SJSA1 (cell line): ENCODE data around the gene CTXND1. TPM values are rescaled to one million over a fixed set of nuclear protein-coding genes. Genes with fewer than 3 reads are reported as not detected.
"Not testable (repeated sequence)": the region's sequence is repeated elsewhere in the genome, so short reads cannot be mapped to it uniquely, and the experiment has no call there.

Experiments
- DNase-seq, 2 experiments: peaks; one replicate each; pipeline ENCODE4 v3.0.0-alpha.2; 2015 to 2020; ENCODE audit warnings: low spot score in 2 of 2, low read depth in 1 of 2
- H3K27ac ChIP-seq: fragments of 250-450 bp; sonication (Bioruptor Pico); 2 replicates; pipeline ENCODE4 v1.5.1; 2020; ENCODE audit warnings: mild to moderate bottlenecking, moderate library complexity
- H3K27me3 ChIP-seq: fragments of 250-450 bp; sonication (Bioruptor Pico); replicated peaks from 2 replicates; pipeline ENCODE4 v1.5.1; 2020; ENCODE audit warnings: mild to moderate bottlenecking, moderate library complexity
- H3K36me3 ChIP-seq: fragments of 250-450 bp; sonication (Bioruptor Pico); 2 replicates; pipeline ENCODE4 v1.5.1; 2020; ENCODE audit warnings: mild to moderate bottlenecking
- H3K4me1 ChIP-seq: fragments of 250-450 bp; sonication (Bioruptor Pico); replicated peaks from 2 replicates; pipeline ENCODE4 v1.6.1; 2021; ENCODE audit warnings: mild to moderate bottlenecking
- H3K4me3 ChIP-seq: fragments of 250-450 bp; sonication (Bioruptor Pico); 2 replicates; pipeline ENCODE4 v1.5.1; 2020; ENCODE audit warnings: mild to moderate bottlenecking
- H3K9me3 ChIP-seq: fragments of 250-450 bp; sonication (Bioruptor Pico); replicated peaks from 2 replicates; pipeline ENCODE4 v1.5.1; 2020; ENCODE audit warnings: mild to moderate bottlenecking
- total RNA-seq: library from RNA; depleted of rRNA; stranded (reverse); fragments of >200 nt; shearing (Covaris generic); gene quantifications from 2 replicates; pipeline ENCODE4 v1.2.3, GENCODE V29; 2014

CTXND1 gene
- total RNA-seq, 1 experiment from 2014 or later: not detected

- Histone ChIP-seq H3K9me3 (no peaks in the 10 kb centered on the region), H3K27ac (no peak overlapping the region), H3K27me3 (no peaks in the 10 kb centered on the region), H3K4me1 (peaks cover 9% of the 10 kb centered on the region), H3K4me3 (no peak overlapping the region), H3K36me3 (peaks cover 21% of the 10 kb centered on the region)
- no peak for DNase-seq
These were observed 88.8 kb downstream of the CTXND1 start for GRCh38 chr15:80163217-80163616.

- no peak overlapping the region for H3K27ac ChIP-seq
- no peaks in the 10 kb centered on the region for H3K9me3 ChIP-seq
- H3K4me1 ChIP-seq: peaks cover 9% of the 10 kb centered on the region
- DNase-seq: no peak
- peaks cover 21% of the 10 kb centered on the region for H3K36me3 ChIP-seq
- no peak overlapping the region for H3K4me3 ChIP-seq
- no peaks in the 10 kb centered on the region for H3K27me3 ChIP-seq
These were observed 89.9 kb downstream of the CTXND1 start for GRCh38 chr15:80162059-80162554.

GRCh38 chr15:80161468-80162016, 90.5 kb downstream of the CTXND1 start:
- Histone ChIP-seq H3K4me1 (peaks cover 9% of the 10 kb centered on the region), H3K27me3 (no peaks in the 10 kb centered on the region)

DNA sequence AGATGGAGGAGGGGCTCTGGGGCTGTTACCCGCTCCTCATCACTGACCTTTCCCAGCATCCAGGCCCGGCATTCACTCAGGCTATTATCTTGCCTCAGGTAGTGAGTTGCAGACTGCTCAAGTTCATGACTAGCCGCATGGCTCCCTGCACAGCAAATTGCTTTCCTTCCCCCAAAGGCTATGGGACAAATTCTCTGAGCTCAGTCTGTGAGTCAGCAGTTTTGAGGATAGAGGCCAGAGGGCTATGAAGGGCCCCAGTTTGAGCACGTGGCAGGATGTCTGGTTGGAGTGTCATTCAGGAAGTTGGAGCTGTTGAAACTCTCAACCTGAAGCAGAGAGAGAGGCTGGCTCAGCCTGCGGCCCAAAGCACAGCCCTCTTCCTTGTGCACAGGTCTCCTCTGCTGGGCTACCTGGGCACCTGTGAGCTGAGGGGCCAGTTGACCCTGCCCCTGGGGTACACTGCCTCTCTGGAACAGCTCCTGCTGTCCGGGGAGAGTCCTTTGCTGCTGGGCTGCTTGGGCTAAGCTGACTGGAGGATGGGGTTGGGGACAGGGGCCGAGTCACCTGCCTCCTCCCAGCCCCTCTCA, 91.3 kb downstream of the CTXND1 start:
- Histone ChIP-seq H3K4me1 (peaks cover 9% of the 10 kb centered on the region), H3K27ac (peak overlapping the region; percentile 27), H3K36me3 (peaks cover 21% of the 10 kb centered on the region), H3K27me3 (no peaks in the 10 kb centered on the region), H3K4me3 (no peak overlapping the region), H3K9me3 (no peaks in the 10 kb centered on the region)
- peak in 1 of 2 experiments; percentile 37 for DNase-seq

More at GRCh38 chr15:80161468-80162016, 90.5 kb downstream of the CTXND1 start:
- no peak overlapping the region for H3K4me3 ChIP-seq
- no peaks in the 10 kb centered on the region for H3K9me3 ChIP-seq
- no peak overlapping the region for H3K27ac ChIP-seq
- H3K36me3 ChIP-seq: peaks cover 21% of the 10 kb centered on the region
- DNase-seq: no peak

- Histone ChIP-seq H3K9me3 (no peaks in the 10 kb centered on the region), H3K36me3 (peaks cover 21% of the 10 kb centered on the region), H3K27ac (peak overlapping the region; percentile 27; the same call in 1 of the 2 replicates), H3K4me3 (no peak overlapping the region), H3K4me1 (peaks cover 9% of the 10 kb centered on the region), H3K27me3 (no peaks in the 10 kb centered on the region)
- no peak for DNase-seq
These were observed 92.0 kb downstream of the CTXND1 start for GRCh38 chr15:80159811-80160569.

- peaks cover 9% of the 10 kb centered on the region for H3K4me1 ChIP-seq
- no peaks in the 10 kb centered on the region for H3K27me3 ChIP-seq
- H3K27ac ChIP-seq: no peak overlapping the region
- no peaks in the 10 kb centered on the region for H3K9me3 ChIP-seq
- H3K36me3 ChIP-seq: peaks cover 18% of the 10 kb centered on the region
- no peak overlapping the region for H3K4me3 ChIP-seq
- DNase-seq: no peak
These were observed 92.7 kb downstream of the CTXND1 start for GRCh38 chr15:80159301-80159700.

DNA sequence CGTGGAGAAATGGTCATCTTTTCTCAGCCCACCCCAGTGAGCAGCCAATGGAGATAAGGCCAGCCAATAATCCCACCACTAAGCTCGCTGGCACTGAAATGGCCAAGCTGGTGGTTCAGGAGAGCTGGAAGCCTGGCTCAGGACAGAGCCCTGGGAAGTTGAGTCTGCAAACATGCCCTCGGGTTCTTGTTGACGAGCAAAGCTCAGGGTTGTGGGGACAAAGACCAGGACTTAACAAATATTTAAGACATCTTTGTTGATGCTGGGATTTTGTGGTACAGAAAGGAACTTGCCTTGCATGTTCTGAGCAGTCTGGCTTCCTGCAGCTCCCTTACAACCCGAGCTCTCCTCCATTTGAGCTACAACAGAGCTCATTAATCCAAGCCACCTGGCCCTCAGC, 94.8 kb downstream of the CTXND1 start:
- Histone ChIP-seq H3K36me3 (peaks cover 15% of the 10 kb centered on the region), H3K4me1 (peaks cover 19% of the 10 kb centered on the region), H3K4me3 (no peak overlapping the region), H3K9me3 (no peaks in the 10 kb centered on the region), H3K27ac (no peak overlapping the region), H3K27me3 (no peaks in the 10 kb centered on the region)
- no peak for DNase-seq

- H3K9me3 ChIP-seq: no peaks in the 10 kb centered on the region
- no peaks in the 10 kb centered on the region for H3K27me3 ChIP-seq
- no peak overlapping the region for H3K27ac ChIP-seq
- H3K4me3 ChIP-seq: no peak overlapping the region
- no peak for DNase-seq
- peaks cover 15% of the 10 kb centered on the region for H3K36me3 ChIP-seq
- peaks cover 19% of the 10 kb centered on the region for H3K4me1 ChIP-seq
These were observed 95.8 kb downstream of the CTXND1 start for GRCh38 chr15:80156176-80156720.

DNA sequence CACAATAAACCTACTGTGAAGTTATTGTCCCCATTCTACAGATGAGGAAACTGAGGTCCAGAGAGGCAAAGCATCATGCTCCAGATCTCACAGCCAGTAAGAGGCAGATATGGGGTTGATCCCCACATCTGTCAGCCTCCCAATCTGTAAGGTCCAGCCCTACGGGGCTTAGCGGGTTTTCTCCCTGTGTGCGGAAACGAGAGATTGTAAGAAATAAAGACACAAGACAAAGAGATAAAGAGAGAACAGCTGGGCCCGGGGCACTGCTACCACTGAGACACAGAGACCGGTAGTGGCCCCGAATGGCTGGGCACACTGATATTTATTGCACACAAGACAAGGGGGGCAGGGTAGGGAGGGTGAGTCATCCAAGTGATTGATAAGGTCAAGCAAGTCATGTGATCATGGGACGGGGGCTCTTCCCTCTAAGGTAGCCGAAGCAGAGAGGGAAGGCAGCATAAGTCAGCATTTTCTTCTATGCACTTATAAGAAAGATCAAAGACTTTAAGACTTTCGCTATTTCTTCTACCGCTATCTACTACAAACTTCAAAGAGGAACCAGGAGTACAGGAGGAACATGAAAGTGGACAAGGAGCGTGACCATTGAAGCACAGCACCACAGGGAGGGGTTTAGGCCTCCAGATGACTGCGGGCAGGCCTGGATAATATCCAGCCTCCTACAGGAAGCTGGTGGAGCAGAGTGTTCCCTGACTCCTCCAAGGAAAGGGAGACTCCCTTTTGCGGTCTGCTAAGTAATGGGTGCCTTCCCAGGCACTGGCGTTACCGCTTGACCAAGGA, 96.4 kb downstream of the CTXND1 start:
- Histone ChIP-seq H3K4me1 (peaks cover 14% of the 10 kb centered on the region), H3K36me3 (peaks cover 11% of the 10 kb centered on the region)
- not testable (repeated sequence) for H3K9me3 ChIP-seq, H3K27ac ChIP-seq, H3K4me3 ChIP-seq, DNase-seq, H3K27me3 ChIP-seq

GRCh38 chr15:80155001-80155377, 97.0 kb downstream of the CTXND1 start:
- Histone ChIP-seq H3K9me3 (no peaks in the 10 kb centered on the region), H3K4me3 (no peak overlapping the region)

GRCh38 chr15:80154336-80154735, 97.7 kb downstream of the CTXND1 start:
- no peak overlapping the region for H3K4me3 ChIP-seq
- H3K27me3 ChIP-seq: no peaks in the 10 kb centered on the region
- H3K4me1 ChIP-seq: peaks cover 10% of the 10 kb centered on the region; the same call in 1 of the 2 replicates
- H3K27ac ChIP-seq: no peak overlapping the region
- no peaks in the 10 kb centered on the region for H3K9me3 ChIP-seq
- no peak for DNase-seq
- no peaks in the 10 kb centered on the region; the same call in 1 of the 2 replicates for H3K36me3 ChIP-seq

More at GRCh38 chr15:80155001-80155377, 97.0 kb downstream of the CTXND1 start:
- H3K36me3 ChIP-seq: peaks cover 5% of the 10 kb centered on the region
- DNase-seq: no peak
- no peak overlapping the region for H3K27ac ChIP-seq
- H3K27me3 ChIP-seq: no peaks in the 10 kb centered on the region
- peaks cover 10% of the 10 kb centered on the region; the same call in 1 of the 2 replicates for H3K4me1 ChIP-seq

DNA sequence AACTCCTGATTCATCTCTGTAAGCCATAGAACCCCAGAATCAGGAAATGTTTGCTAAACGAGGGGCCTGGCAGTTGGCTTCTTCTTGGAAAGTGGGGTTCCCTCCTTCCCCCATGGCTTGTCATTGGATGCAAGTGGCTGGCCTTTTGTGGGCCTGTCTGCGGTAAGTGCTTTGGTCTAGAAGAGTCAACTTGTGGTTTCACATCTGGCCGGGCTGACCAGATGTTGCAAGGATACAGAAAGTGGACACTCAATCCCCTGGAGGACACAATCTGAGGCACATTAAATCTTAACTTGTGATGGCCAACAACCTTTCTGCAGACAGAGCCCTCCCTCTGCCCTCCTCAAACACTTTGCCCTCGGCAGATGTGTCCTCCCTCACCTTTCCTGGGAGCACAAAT, 98.1 kb downstream of the CTXND1 start:
- H3K9me3 ChIP-seq: no peaks in the 10 kb centered on the region
- H3K27ac ChIP-seq: no peak overlapping the region
- no peaks in the 10 kb centered on the region for H3K36me3 ChIP-seq
- H3K4me1 ChIP-seq: peaks cover 10% of the 10 kb centered on the region; the same call in 1 of the 2 replicates
- no peak for DNase-seq
- peak overlapping the region; percentile 63 for H3K4me3 ChIP-seq
- H3K27me3 ChIP-seq: no peaks in the 10 kb centered on the region
